GM21717 (cell line): ENCODE measurements around the gene FRAT2.
"Not testable (repeated sequence)": the region's sequence is repeated elsewhere in the genome, so short reads cannot be mapped to it uniquely, and the experiment has no call there.

Experiments used
- ATAC-seq: cut with Tn5 transposase; IDR thresholded peaks from one replicate; pipeline ENCODE4 v1.9.1; 2021; ENCODE audit warnings: mild to moderate bottlenecking, moderate library complexity; ENCODE audit not compliant: unreplicated experiment

FRAT2 gene

DNA sequence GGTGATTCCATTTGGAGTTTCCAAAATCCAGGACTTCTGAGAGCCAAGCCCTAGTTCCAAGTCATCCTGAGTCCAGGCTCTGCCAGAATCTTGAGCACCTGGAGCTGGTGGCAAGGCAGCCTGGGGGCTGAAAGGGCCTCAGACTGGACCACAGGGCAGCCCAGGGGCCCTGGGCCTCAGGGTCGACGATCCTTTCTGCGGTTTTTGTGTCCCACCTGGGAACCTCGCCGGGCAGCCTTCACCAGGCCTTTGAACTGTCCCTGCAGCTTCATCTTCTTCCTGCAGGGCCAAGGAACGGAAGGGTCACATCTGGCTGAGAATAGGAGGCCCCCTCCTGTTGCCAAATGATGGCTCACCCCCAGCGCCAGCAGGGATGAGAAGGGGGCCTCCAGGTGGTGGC, 22.4 kb upstream of the FRAT2 start:
- ATAC-seq = no peak

DNA sequence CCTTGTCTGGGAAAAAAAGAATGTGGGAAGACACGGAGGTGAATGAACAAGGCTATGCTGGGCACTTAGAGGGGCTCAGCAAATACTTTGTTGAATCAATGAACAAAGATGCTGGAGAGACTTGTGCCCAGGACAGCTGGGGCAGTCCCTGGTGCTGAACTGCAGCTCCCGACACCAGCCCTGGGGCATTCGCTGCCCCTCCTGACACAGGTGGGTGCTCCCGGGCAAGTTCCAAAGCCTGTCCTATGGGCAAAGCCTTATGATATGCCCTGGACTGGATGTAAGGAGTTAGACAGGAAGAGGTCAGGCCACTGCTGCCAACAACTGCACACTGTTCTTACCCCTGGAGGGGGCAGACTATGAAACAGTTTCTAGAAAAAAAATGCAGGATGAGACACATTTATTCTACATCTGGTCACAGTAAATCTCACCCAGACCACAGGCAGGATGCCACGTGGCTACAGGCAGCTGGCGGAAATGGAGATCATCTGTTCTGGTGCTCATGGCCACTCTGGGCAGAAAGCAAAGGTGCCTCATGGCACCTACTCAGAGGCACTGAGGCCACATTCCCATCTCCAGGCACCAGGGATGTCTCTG, 21.9 kb upstream of the FRAT2 start:
- no peak for ATAC-seq

DNA sequence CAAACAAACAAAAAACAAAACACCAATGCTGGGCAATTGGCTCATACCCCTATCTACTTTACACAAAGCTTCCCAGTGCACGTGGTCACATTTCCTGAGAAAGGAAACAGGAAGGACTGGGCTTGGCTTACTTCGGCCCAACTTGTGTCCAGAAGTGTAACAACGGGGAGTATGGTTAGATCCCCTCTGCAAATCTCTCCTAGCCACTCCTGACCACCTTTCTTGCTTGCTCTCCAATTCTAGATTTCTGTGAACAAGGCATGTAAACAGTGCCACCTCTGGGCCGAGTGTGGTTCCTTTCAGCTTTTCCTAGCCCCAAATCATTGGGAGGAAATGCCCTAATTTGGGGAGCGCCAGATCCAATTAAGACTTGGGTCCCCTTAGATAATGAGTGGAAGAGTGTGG, 21.0 kb upstream of the FRAT2 start:
- no peak for ATAC-seq

DNA sequence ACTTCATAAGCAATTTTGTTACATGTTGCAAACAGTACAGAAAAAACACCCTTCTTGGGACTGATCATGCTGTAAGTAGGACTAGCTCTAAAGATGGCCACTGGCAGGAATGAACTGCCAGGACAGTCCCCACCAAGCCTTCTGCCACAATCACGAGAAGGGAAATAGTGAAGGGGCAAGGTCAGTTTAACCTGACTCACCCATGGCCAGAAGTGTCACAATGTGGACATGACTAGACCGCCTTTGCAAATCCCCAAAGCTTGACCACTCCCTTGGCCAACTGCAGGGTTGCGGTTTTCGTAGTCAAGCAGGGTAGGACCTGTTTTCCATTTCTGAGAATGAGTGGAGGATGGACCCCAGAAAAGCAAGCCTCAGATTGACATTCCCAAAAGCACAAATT, 19.4 kb upstream of the FRAT2 start:
- no peak for ATAC-seq

DNA sequence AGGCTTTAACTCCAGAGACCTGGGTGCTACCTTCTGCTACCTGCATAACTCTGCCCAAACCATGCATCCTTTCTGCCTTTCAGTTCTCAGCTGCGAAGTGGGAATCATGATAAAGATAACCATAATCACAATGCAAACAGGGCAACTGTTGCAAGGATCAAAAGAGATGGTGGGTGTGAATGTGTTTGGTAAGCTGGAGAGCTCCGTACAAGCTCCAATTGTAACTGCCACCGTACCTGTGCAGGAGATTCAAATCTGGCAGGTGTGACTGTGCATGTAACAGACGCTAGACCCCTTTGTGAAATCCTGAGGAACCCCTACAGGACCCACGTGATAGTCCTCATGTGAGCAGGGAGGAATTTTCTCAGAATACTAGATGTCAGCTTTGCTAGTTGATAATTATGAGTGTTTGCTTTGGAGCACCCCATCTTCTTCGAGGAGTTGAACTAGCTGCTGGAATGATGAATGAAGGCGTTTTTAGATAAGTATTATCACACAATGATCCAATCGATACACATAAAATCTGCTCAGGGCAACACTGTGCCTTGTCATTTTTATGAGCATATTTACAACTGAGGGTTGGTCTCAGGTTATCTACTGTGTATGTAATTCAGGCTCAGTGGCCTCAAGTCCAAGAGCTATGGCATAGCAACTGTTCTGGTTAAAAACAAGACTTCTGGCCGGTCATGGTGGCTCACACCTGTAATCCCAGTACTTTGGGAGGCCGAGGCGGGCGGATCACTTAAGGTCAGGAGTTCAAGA, 15.4 kb upstream of the FRAT2 start:
- ATAC-seq = no peak

DNA sequence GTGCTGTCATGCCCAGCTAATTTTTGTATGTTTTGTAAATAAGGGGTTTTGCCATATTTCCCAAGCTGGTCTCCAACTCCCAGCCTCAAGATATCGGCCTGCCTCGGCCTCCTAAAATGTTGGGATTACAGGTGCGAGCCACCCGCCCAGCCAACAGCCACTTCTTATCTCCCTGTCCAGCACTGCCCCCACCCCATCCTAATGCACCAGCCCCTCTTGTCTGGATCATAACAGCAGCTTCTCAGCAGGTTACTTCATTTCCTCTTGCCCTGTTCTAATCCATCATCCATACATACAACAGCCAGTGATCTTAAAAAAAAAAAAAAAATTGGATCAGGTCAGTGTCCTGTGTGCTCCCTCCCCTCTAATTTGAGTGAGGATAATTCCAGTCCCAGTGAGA, 12.8 kb upstream of the FRAT2 start:
- no peak for ATAC-seq

DNA sequence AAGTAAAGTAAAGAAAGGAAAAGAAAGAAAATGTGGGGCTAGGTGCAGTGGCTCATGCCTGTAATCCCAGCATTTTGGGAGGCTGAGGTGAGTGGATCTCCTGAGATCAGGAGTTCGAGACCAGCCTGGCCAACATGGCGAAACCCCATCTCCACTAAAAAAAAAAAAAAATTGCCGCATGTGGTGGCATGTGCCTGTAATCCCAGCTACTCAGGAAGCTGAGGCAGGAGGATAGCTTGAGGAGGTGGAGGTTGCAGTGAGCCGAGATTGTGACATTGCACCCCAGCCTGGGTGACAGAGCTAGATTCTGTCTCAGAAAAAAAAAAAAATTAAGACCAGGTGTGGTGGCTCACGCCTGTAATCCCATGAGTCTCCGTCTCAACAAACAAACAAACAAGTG, 9.1 kb upstream of the FRAT2 start:
- ATAC-seq = not testable (repeated sequence)

DNA sequence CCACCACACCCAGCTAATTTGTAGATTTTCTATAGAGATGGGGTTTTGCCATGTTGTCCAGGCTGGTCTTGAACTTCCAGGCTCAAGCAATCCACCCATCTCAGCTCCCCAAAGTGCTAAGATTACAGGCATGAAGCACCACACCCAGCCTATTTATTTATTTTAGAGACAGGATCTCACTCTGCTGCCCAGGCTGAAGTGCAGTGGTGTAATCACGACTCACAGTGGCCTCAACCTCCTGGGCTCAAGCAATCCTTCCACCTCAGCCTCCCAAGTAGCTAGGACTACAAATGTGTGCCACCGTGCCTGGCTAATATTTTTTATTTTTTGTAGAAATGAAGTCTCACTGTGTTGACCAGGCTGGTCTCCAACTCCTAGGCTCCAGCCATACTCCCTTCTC, 6.9 kb upstream of the FRAT2 start:
- ATAC-seq = no peak

DNA sequence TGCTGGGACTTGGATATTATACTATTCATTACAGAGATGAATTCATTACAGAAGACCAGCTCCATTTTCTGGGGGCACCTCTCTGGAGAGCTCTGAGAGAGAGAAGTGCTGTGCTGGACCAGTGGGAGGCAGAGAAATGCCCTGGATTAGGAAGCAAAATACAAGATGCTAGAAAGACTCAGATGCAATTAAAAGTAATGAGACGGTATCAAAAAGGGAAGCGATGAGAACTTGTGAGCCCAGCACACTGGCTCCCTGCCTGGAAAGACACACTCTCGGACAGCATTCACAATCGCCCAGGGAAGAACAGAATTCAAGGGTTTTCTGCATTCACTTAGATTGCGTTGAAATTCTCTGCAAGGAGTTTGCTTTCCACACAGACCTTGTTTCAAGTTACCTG, 3.5 kb upstream of the FRAT2 start:
- no peak for ATAC-seq

DNA sequence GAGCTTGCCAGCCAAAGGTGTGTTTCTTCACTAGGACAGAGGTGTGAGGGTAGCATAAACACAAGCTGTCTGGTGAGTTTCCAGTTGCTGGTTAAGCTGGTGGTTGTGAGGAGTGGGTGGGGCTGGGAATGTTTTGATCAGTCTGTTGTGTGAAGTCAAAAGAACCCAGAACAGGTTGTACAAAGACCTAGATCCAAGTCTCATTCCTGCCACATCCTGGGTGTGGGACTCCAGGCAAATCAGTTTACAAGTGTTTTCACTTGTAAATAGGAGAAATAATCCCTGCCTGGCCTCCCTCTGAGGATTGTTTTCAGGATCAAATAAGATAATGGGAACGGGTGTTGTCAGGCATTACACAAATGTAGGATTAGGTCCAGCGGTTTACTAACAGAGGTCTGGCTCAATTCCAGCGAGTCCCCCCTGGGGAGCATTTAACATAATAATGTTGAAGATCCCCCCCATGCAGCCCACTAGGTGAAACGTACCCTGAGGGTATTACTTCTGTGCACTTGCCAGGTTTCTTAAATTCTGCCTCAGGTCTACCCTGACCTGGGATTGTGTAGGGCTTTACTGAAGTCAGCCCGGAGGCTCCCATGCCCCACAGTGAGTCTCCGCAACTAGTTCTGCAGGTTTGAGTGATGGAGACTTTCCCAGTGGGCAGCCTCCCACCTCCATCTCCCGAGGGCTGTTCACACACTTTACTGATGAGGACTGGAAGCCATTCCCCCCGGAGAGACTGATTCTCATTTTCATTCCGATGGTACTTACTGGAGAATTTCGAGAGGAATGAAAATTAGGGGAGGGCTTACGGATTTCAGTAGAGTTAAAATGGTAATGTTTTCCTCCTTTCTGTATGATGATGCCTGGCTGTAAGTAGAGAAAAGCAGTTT, 2.7 kb upstream of the FRAT2 start:
- ATAC-seq = no peak

DNA sequence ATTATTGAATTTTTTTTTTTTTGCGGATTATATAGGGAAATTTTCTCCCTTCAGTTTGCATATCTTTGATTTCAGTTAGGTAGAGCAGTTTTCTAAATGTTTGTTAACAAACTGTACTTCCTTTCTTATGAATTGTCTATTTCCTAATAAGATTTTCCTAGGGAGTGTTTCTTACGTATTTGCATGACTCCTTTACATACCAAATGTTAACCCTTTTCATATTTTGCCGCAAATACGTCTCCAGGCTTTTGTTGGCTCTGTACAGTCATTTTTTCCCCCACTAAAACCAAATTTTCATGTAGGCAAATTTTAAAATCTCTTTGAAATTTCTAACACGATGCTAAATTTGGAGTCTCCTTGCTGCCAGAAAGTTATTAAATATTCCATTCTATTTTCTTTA, 1.9 kb upstream of the FRAT2 start:
- no peak for ATAC-seq

DNA sequence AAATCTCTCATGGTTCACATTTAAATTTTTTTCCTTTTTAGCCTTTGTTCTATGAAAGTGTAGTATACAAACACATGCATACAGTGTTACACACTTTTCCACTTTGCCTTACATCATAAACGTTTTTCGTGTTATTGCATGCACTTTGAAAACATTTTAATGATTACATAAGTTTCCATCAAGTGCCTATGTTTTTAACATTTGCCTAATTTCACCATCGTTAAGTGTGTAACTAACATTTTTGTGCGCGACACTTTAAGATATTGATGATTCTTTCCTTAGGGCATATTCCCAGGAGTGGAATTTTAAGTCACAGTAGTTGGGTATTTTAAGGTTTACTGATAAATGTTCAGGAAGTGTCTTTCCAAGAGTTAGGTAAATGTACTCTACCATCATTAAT, 1.5 kb upstream of the FRAT2 start:
- ATAC-seq = no peak

DNA sequence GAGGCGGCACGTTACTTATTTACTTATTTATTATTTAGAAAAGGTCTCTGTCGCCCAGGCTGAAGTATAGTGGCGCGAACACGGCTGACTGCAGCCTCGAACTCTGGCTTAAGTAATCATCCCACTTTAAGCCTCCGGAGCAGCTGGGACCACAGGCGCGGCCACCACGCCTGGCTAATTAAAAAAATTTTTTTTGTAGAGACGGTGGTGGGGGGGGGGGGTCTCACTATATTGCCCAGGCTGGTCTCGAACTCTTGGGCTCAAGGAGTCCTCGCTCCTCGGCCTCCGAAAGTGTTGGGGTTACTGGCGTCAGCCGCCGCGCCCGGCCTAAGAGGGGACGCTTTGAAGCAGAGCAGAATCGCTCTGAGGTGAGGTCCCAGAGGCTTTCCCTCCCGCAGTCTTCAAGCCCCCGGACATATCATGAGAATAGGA, 675 bp upstream of the FRAT2 start:
- ATAC-seq = no peak

DNA sequence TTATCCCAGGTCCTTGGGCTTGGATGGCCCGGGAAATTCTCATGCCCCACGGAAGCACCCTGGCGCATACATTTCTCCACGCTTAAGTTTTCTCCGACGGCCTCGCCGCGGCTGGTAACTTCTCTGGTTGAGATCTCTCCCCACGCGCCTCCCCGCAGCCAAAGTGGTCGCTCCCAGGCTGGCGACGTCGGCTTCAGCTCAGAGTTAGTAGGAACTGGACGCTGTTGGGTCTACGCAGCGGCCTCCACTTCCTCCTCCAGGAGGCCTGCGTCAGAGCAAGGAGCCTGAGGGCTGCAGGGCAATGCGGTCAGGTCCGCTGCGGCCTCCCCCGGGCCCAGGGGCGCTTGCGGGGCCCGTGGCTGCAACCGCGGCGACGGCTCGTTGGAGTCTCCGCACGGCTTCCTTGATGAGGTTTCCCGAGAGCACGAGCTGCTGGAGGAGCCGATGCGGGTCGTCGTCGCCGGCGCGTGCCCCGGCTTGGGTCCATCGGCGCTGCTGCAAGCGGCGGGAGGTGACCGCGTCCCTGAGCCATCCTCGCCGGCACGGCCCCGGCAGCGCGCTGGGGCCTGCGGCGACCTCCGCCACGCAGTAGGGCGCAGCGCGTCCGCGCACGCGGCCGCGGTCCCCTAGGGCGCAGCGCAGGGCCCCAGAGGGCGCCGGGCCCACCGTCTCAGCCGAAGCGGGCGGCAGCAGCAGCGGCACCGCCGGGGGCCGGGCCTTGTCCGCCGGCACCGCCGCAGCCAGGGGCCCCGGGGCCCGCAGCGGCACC, 744 bp downstream of the FRAT2 start:
- peak; percentile 16 for ATAC-seq

DNA sequence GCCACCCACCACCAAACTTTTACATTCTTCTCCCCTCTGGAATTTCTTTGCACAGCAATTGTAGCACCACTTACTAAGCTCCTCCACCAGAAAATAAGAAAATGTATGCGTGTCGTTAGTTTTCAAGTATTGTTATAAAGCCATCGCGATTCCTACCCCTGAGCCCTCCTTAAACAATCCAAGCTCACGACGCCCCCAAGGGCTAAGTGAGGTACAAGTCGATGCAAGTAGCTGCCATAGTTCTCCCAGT, 1.3 kb downstream of the FRAT2 start:
- ATAC-seq = no peak

DNA sequence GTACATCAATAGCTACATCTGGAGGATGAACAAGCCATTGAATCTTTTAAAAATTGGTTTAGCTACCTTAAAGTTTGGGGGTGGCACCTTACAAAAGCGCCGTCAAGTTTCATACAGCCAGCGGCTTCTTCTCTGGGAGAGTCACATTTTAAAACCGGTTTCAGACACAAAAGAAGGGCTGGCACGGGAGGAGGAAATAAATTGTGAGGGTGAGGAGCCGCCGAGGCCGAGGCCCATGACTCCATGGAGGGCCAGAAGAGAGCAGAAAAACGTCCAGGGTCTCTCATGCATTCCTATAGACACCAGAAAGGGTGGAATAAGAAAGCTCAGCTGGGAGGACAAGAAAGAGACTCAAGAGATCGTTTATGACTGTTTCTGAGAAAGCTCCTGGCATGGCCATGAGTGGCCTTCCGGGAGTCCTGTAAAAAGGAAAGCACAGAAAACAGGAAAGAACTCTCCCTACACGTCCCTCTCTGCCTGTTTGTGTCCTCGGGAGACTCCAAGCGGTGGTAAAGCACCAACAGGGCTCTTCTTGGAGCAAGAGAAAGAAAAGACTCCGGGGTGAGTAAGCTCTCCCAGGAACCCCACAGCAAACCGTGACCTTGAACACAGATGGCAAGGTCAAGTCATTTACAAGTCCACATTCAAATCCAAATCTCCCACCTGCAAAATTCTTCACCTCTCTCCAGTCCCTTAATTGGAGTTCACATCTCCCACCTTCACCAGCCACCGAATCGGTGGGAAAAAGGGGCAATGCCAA, 1.8 kb downstream of the FRAT2 start:
- no peak for ATAC-seq

DNA sequence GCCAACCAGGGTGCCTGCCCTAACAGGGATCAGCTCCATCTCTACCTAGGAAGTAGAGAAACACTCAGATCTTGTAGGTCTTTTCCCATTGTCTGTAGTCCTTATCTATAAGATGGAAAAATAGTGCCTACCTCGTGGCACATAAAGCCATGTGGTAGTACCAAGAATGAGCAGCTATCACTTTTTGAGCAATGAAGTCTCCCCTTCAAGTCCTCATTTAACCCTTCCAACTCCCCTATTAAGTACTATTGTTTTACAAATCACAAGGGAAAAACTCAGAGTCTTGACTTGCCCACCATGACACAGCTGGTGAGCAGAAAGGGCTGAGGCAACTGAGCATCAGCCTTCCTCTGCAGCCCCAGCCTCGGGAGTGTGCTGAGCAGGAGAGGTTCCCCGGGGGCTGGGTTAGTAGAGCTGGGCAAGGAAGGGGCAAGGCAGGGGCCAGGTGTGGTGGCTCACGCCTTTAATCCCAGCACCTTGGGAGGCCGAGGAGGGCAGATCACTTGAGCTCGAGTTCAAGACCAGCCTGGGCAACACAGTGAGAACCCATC, 3.3 kb downstream of the FRAT2 start:
- no peak for ATAC-seq

DNA sequence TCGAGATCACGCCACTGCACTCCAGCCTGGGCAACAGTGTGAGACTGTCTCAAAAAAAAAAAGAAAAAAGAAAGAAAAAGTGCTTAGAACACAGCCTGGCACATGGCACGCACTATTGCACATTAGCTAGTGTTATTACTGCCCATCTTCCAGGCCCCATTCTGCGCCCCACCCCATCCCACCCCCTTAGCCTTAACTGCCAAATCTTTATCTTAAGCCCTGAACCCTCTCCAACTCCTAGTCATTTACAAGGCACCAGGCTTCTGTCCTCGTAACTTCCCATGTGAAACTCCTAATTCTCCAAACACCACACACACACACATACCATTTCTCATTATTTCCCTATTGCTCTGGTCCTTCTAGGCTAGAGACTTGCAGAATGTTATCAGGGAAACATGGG, 4.8 kb downstream of the FRAT2 start:
- no peak for ATAC-seq

DNA sequence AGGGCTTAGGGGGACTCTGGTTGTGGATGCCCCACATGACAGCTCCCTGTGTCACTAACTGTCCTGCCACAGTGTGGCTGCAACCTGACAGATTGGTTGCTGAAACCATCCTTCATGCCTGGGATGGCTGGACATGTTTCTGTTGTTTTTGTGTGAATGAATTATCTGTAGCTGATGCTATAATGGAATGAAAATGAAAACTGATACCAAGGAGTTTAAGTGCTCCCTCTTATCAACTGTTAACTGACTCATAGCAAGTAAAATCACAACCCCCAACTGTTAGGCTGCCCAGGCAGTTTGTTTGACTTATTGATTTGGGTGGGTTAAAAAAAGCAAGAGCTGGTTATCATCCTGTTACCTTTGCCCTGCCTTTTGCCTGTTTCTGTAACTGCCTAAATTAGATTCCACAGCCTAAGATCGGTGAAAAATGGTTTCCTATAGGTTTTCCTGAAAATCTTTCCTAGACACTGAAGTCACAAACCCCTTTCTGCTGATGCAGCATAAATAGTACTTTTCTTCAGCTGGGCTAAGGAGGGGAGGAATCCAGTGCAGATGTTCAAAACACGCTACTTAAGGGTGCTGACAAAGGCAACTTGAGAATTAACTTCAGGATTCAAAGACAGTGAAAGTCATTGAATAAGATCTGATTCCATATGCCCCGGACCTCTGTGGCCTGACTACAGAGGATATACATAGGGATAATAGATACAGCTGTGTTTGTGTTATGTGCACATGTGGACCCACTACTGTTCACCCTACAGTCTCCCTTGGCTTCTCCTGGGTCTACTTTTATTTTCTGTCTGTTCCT, 5.7 kb downstream of the FRAT2 start:
- no peak for ATAC-seq
